Measurements from ENCODE around the gene TCF12. TPM values are rescaled to one million over a fixed set of nuclear protein-coding genes. Genes with fewer than 3 reads are reported as not detected.

Gene TCF12
- total RNA-seq, 1 donor from 2014 or later, result 112 TPM

DNA sequence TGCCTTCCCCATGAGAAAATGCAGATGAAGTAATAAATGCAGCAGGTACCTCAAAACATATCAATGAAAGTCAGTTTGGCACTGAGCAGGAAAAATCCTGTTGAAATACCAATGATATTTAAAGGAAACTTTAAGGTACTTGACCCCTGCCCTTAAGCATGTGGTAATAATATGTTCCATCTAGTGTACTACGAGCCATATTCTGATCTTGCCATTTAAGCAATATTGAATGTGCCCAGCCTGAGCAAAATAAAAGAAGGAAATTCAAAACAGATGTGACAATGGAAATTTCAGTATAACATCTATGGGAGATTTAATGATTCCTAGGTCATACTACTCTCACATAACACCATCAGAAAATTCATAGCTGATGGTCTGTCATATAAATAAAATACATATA lies 266.1 kb downstream of the TCF12 start:
- TF ChIP-seq EZH2 (IDR thresholded peaks at IDR 0.05; ENCODE audit: insufficient read depth, low read length), result no peak
- TF ChIP-seq, protein P1, sequence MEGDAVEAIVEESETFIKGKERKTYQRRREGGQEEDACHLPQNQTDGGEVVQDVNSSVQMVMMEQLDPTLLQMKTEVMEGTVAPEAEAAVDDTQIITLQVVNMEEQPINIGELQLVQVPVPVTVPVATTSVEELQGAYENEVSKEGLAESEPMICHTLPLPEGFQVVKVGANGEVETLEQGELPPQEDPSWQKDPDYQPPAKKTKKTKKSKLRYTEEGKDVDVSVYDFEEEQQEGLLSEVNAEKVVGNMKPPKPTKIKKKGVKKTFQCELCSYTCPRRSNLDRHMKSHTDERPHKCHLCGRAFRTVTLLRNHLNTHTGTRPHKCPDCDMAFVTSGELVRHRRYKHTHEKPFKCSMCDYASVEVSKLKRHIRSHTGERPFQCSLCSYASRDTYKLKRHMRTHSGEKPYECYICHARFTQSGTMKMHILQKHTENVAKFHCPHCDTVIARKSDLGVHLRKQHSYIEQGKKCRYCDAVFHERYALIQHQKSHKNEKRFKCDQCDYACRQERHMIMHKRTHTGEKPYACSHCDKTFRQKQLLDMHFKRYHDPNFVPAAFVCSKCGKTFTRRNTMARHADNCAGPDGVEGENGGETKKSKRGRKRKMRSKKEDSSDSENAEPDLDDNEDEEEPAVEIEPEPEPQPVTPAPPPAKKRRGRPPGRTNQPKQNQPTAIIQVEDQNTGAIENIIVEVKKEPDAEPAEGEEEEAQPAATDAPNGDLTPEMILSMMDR (IDR thresholded peaks at IDR 0.05; ENCODE audit: insufficient read depth, low read depth, low read length), result no peak
- no peak overlapping the region for H3K4me3 Mint-ChIP-seq (ENCODE audit: unreplicated experiment)

DNA sequence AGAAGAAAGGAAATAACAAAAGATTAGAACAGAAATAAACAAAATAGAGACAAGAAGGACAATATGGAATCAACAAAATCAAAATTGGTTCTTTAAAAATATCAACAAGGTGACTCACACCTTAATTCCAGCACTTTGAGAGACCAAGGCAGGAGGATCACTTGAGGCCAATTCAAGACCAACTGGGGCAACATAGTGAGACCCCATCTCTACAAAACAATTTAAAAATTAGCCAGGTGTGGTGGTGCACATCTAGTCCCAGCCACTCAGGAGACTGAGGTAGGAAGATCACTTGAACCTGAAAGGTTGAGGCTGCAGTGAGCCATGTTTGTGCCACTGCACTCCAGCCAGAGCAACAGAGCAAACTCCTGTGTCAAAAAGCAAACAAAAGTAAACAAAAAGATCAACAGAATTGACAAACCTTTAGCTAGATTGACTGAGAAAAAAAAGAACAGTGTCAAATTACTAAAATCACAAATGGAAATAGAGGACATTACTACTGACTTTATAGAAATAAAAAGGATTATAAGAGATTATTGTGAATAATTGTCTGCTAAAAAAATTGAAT lies 267.1 kb downstream of the TCF12 start:
- H3K4me3 ChIP-seq (ENCODE audit: insufficient read depth, low read depth, low read length), result no peak overlapping the region
- H3K9ac ChIP-seq (ENCODE audit: low read length), result no peak overlapping the region
- TF ChIP-seq EZH2 (IDR thresholded peaks at IDR 0.05; ENCODE audit: insufficient read depth, low read length), result no peak
- TF ChIP-seq, protein P1 (IDR thresholded peaks at IDR 0.05; ENCODE audit: insufficient read depth, low read depth, low read length), result no peak
- no peaks in the 10 kb centered on the region for H3K9me3 Mint-ChIP-seq (ENCODE audit: unreplicated experiment)
- H3K4me1 ChIP-seq (ENCODE audit: insufficient read depth, low read length), result no peaks in the 10 kb centered on the region
- no peak overlapping the region for H3K27ac ChIP-seq (ENCODE audit: low read depth, low read length)
- H3K27me3 ChIP-seq (ENCODE audit: insufficient read depth, low read length), result no peaks in the 10 kb centered on the region
- H3K4me3 Mint-ChIP-seq (ENCODE audit: unreplicated experiment), result no peak overlapping the region
- peaks cover 3% of the 10 kb centered on the region for H3K36me3 ChIP-seq (ENCODE audit: insufficient read depth, low read length)
- peaks cover 6% of the 10 kb centered on the region for H3K79me2 ChIP-seq (ENCODE audit: insufficient read depth, low read length)
- no peaks in the 10 kb centered on the region for H3K27me3 Mint-ChIP-seq (ENCODE audit: low read depth, unreplicated experiment)
- peaks cover 15% of the 10 kb centered on the region for H3K36me3 Mint-ChIP-seq (ENCODE audit: low read depth, unreplicated experiment)
- no peak overlapping the region for H3K27ac Mint-ChIP-seq (ENCODE audit: unreplicated experiment)
- no peaks in the 10 kb centered on the region for H3K4me1 Mint-ChIP-seq (ENCODE audit: low read depth, unreplicated experiment)
- H3K9me3 ChIP-seq (ENCODE audit: insufficient read depth, low read depth, low read length), result no peaks in the 10 kb centered on the region
- no peak for FAIRE-seq
- peaks cover 5% of the 10 kb centered on the region for H4K20me1 ChIP-seq (ENCODE audit: insufficient read depth, low read length)
- no peak overlapping the region for H2AFZ ChIP-seq (ENCODE audit: low read depth, low read length)
- no peak for DNase-seq (ENCODE audit: low read depth)
- no peak overlapping the region for H3K4me2 ChIP-seq (ENCODE audit: low read length)

More for the DNA sequence above, 266.1 kb downstream of the TCF12 start:
- peaks cover 3% of the 10 kb centered on the region for H3K36me3 ChIP-seq (ENCODE audit: insufficient read depth, low read length)
- Mint-ChIP-seq H3K27ac (ENCODE audit: unreplicated experiment) (no peak overlapping the region), H3K27me3 (ENCODE audit: low read depth, unreplicated experiment) (no peaks in the 10 kb centered on the region), H3K9me3 (ENCODE audit: unreplicated experiment) (no peaks in the 10 kb centered on the region), H3K4me1 (ENCODE audit: low read depth, unreplicated experiment) (no peaks in the 10 kb centered on the region), H3K36me3 (ENCODE audit: low read depth, unreplicated experiment) (peaks cover 15% of the 10 kb centered on the region)
- H3K9me3 ChIP-seq (ENCODE audit: insufficient read depth, low read depth, low read length), result no peaks in the 10 kb centered on the region
- FAIRE-seq (no peak), DNase-seq (ENCODE audit: low read depth) (no peak)
- H3K4me1 ChIP-seq (ENCODE audit: insufficient read depth, low read length), result no peaks in the 10 kb centered on the region
- no peak overlapping the region for H3K4me2 ChIP-seq (ENCODE audit: low read length)
- no peak overlapping the region for H2AFZ ChIP-seq (ENCODE audit: low read depth, low read length)
- no peak overlapping the region for H3K4me3 ChIP-seq (ENCODE audit: insufficient read depth, low read depth, low read length)
- H3K27me3 ChIP-seq (ENCODE audit: insufficient read depth, low read length), result no peaks in the 10 kb centered on the region
- H3K27ac ChIP-seq (ENCODE audit: low read depth, low read length), result no peak overlapping the region
- peaks cover 4% of the 10 kb centered on the region for H4K20me1 ChIP-seq (ENCODE audit: insufficient read depth, low read length)
- H3K79me2 ChIP-seq (ENCODE audit: insufficient read depth, low read length), result peaks cover 6% of the 10 kb centered on the region
- H3K9ac ChIP-seq (ENCODE audit: low read length), result no peak overlapping the region

DNA sequence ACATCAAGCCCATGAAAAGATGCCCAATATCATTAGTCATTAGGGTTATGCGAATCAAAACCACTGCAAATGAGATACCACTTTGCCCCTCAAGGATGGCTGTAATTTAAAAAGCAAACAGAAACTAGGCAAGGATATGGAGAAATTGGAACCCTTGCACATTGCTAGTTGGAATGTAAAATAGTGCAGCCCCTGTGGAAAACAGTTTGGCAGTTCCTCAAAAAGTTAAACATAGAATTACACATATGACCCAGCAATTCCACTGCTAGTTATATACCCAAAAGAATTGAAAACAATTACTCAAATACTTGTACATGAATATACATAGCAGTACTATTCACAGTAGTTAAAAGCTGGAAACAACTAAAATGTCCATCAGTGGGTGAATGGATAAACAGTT lies 271.0 kb downstream of the TCF12 start:
- no peak for DNase-seq (ENCODE audit: low read depth)
- no peaks in the 10 kb centered on the region for H3K4me1 Mint-ChIP-seq (ENCODE audit: low read depth, unreplicated experiment)
- Histone ChIP-seq H3K36me3 (ENCODE audit: insufficient read depth, low read length) (peaks cover 9% of the 10 kb centered on the region), H3K27ac (ENCODE audit: low read depth, low read length) (no peak overlapping the region), H3K9ac (ENCODE audit: low read length) (no peak overlapping the region), H3K4me2 (ENCODE audit: low read length) (no peak overlapping the region), H3K9me3 (ENCODE audit: insufficient read depth, low read depth, low read length) (no peaks in the 10 kb centered on the region), H3K4me1 (ENCODE audit: insufficient read depth, low read length) (no peaks in the 10 kb centered on the region), H3K79me2 (ENCODE audit: insufficient read depth, low read length) (no peaks in the 10 kb centered on the region), H4K20me1 (ENCODE audit: insufficient read depth, low read length) (peaks cover 10% of the 10 kb centered on the region), H2AFZ (ENCODE audit: low read depth, low read length) (no peak overlapping the region), H3K27me3 (ENCODE audit: insufficient read depth, low read length) (no peaks in the 10 kb centered on the region), H3K4me3 (ENCODE audit: insufficient read depth, low read depth, low read length) (no peak overlapping the region)
- FAIRE-seq, result no peak
- H3K9me3 Mint-ChIP-seq (ENCODE audit: unreplicated experiment), result no peaks in the 10 kb centered on the region
- no peak overlapping the region for H3K4me3 Mint-ChIP-seq (ENCODE audit: unreplicated experiment)
- no peak for TF ChIP-seq EZH2 (IDR thresholded peaks at IDR 0.05; ENCODE audit: insufficient read depth, low read length)
- TF ChIP-seq, protein P1 (IDR thresholded peaks at IDR 0.05; ENCODE audit: insufficient read depth, low read depth, low read length), result no peak
- H3K27ac Mint-ChIP-seq (ENCODE audit: unreplicated experiment), result no peak overlapping the region
- peaks cover 17% of the 10 kb centered on the region for H3K36me3 Mint-ChIP-seq (ENCODE audit: low read depth, unreplicated experiment)
- no peaks in the 10 kb centered on the region for H3K27me3 Mint-ChIP-seq (ENCODE audit: low read depth, unreplicated experiment)
